HepG2 (cell line): ENCODE data around the gene EBF4. TPM values are rescaled to one million over a fixed set of nuclear protein-coding genes. Genes with fewer than 3 reads are reported as not detected.

Experiments used
- CREM ChIP-seq, 2 experiments: sonication (generic) in 1 of 2; formaldehyde crosslinking in 1 of 2; IDR thresholded peaks; 2 replicates each; pipeline versions ENCODE4 v1.4.0 to v1.6.1; 2016 to 2020; ENCODE audit warnings: antibody characterized with exemption in 1 of 2, mild to moderate bottlenecking in 1 of 2, missing genetic modification reagents in 1 of 2
- GATAD2A ChIP-seq: IDR thresholded peaks from 2 replicates; pipeline ENCODE4 v1.6.1; 2016
- HMG20B ChIP-seq: conservative IDR thresholded peaks from 2 replicates; pipeline ENCODE4 v1.6.1; 2016; ENCODE audit warnings: missing genetic modification reagents, missing compliant biosample characterization
- JUNB ChIP-seq: sonication (generic); formaldehyde crosslinking; IDR thresholded peaks from 2 replicates; pipeline ENCODE4 v1.8.0; 2022; ENCODE audit warnings: missing genetic modification reagents, mild to moderate bottlenecking, borderline replicate concordance
- KDM6A ChIP-seq: IDR thresholded peaks from 2 replicates; pipeline ENCODE4 v1.6.1; 2016; ENCODE audit warnings: low read depth
- NFRKB ChIP-seq: fragments of 450-650 bp; IDR thresholded peaks from 2 replicates; pipeline ENCODE4 v1.6.1; 2017
- SMAD3 ChIP-seq: sonication (generic); formaldehyde crosslinking; IDR thresholded peaks from 2 replicates; pipeline ENCODE4 v1.4.0; 2020; ENCODE audit warnings: missing genetic modification reagents
- SMAD9 ChIP-seq: sonication (generic); formaldehyde crosslinking; IDR thresholded peaks from 2 replicates; pipeline ENCODE4 v1.5.1; 2020; ENCODE audit warnings: mild to moderate bottlenecking, missing genetic modification reagents
- SP140L ChIP-seq: sonication (generic); formaldehyde crosslinking; IDR thresholded peaks from 2 replicates; pipeline ENCODE4 v1.4.0; 2020; ENCODE audit warnings: missing genetic modification reagents, borderline replicate concordance
- SRF ChIP-seq: IDR thresholded peaks from 2 replicates; pipeline ENCODE4 v1.6.1; 2011; ENCODE audit warnings: mild to moderate bottlenecking, low read depth, low read length, moderate library complexity
- TBL1XR1 ChIP-seq: fragments of 150-350 bp; IDR thresholded peaks from 2 replicates; pipeline ENCODE4 v1.6.1; 2014; ENCODE audit warnings: borderline replicate concordance, low read length; ENCODE audit not compliant: partially characterized antibody
- ZBTB7B ChIP-seq: sonication (generic); formaldehyde crosslinking; IDR thresholded peaks from 2 replicates; pipeline ENCODE4 v1.4.0; 2020; ENCODE audit warnings: missing genetic modification reagents
- ZC3H13 ChIP-seq: sonication (generic); formaldehyde crosslinking; IDR thresholded peaks from 2 replicates; pipeline ENCODE4 v1.8.1; 2023; ENCODE audit warnings: mild to moderate bottlenecking, missing genetic modification reagents, moderate library complexity
- ZNF333 ChIP-seq: sonication (generic); formaldehyde crosslinking; IDR thresholded peaks from 2 replicates; pipeline ENCODE4 v1.4.0; 2020; ENCODE audit warnings: mild to moderate bottlenecking, missing genetic modification reagents, borderline replicate concordance
- ZNF546 ChIP-seq: sonication (generic); formaldehyde crosslinking; conservative IDR thresholded peaks from 2 replicates; pipeline ENCODE4 v1.8.1; 2023; ENCODE audit warnings: mild to moderate bottlenecking, missing genetic modification reagents
- ZNF577 ChIP-seq: sonication (generic); formaldehyde crosslinking; IDR thresholded peaks from 2 replicates; pipeline ENCODE4 v1.4.0; 2020; ENCODE audit warnings: mild to moderate bottlenecking, low read depth, missing genetic modification reagents, borderline replicate concordance
- ZNF768 ChIP-seq: sonication (generic); formaldehyde crosslinking; IDR thresholded peaks from 2 replicates; pipeline ENCODE4 v1.4.0; 2020; ENCODE audit warnings: missing genetic modification reagents
- ZNF777 ChIP-seq: sonication (generic); formaldehyde crosslinking; IDR thresholded peaks from 2 replicates; pipeline ENCODE4 v1.4.0; 2020; ENCODE audit warnings: missing genetic modification reagents
- polyA plus RNA-seq, 8 experiments: library from polyadenylated mRNA; depleted of rRNA in 3 of 8; stranded (reverse) in 7 of 8; unstranded in 1 of 8; fragments of >200 nt; fragmentation: Illumina TruSeq in 4 of 8; extraction: Trizol in 4 of 8; gene quantifications; 2 replicates each; pipeline versions ENCODE4 v1.2.1 to v1.2.3, GENCODE V29; 2011 to 2016; ENCODE audit warnings: low read depth in 4 of 8, missing spikeins in 1 of 8, mixed read lengths in 1 of 8; ENCODE audit not compliant: insufficient read depth in 1 of 8
- total RNA-seq, 5 experiments: library from RNA; depleted of rRNA; stranded (reverse); fragments of >200 nt; fragmentation: Illumina TruSeq; extraction: Trizol; gene quantifications; 2 replicates each; pipeline ENCODE4 v1.2.3, GENCODE V29; 2016; ENCODE audit warnings: low read depth in 1 of 5
- TF ChIP-seq, protein P1 (sequence below): sonication (generic); formaldehyde crosslinking; IDR thresholded peaks from 2 replicates; pipeline ENCODE4 v1.5.0; 2020; ENCODE audit warnings: missing genetic modification reagents
- TF ChIP-seq, protein P2 (sequence below): sonication (generic); formaldehyde crosslinking; IDR thresholded peaks from 2 replicates; pipeline ENCODE4 v1.5.1; 2020; ENCODE audit warnings: mild to moderate bottlenecking, missing genetic modification reagents, borderline replicate concordance
- TF ChIP-seq, protein P3 (sequence below): sonication (generic); formaldehyde crosslinking; IDR thresholded peaks from 2 replicates; pipeline ENCODE4 v1.8.1; 2023; ENCODE audit warnings: mild to moderate bottlenecking, moderate library complexity, missing genetic modification reagents

Gene EBF4
- total and polyA plus RNA-seq, 2 of the 13 experiments (the other 11 are each of a cell fraction or from before 2014, with no cell fraction given), result 0.84 to 2.2 TPM

DNA sequence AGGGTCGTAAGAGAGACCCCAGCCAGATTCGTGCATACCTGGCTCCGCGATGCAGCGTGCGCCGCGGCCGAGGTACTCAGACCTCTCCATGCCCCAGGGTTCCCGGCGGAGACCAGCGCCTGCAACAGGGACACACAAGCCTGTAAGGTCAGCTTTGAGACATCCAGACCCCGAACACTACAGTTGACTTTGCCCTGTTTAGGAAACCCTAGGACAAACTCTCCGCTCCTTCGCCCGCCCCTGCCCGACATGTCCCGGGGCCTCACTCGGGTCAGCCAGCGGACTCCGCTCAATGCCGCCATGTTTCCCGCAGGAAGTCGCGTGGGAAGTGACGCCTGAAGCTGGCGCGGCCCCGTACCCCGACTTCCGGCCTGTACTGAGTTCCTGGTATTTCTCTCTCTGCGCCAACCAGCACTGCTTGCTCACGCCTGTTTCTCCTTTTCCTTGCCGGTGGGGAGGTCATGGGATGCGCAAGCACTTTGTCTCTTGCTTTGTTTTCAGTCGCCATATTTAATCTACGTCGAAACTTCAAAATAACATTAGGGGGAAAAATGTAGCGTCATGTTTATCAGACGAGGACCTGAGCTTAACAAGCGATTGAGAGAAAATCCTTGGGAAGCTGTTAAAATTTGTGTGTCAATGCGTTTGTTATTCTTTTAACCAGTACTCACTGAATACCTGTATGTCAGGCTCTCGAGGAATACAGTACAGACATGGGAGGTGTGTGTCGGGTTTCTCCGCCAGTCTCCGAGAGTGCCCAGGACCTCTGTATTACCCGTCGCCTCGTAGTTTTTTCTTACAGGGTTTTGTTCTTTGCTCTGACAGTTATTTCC is 28.5 kb upstream of the EBF4 start, which contains the start of gene IDH3B (continued):
- TF ChIP-seq, protein P1, sequence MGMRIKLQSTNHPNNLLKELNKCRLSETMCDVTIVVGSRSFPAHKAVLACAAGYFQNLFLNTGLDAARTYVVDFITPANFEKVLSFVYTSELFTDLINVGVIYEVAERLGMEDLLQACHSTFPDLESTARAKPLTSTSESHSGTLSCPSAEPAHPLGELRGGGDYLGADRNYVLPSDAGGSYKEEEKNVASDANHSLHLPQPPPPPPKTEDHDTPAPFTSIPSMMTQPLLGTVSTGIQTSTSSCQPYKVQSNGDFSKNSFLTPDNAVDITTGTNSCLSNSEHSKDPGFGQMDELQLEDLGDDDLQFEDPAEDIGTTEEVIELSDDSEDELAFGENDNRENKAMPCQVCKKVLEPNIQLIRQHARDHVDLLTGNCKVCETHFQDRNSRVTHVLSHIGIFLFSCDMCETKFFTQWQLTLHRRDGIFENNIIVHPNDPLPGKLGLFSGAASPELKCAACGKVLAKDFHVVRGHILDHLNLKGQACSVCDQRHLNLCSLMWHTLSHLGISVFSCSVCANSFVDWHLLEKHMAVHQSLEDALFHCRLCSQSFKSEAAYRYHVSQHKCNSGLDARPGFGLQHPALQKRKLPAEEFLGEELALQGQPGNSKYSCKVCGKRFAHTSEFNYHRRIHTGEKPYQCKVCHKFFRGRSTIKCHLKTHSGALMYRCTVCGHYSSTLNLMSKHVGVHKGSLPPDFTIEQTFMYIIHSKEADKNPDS, result no peak
- TF ChIP-seq SP140L (CRISPR knock-in tag) (peak; percentile 81; the same call in 1 of the 2 replicates), SMAD9 (CRISPR knock-in tag) (peak; percentile 89), NFRKB (peak; percentile 87), ZNF546 (CRISPR knock-in tag) (no peak; the same call in 1 of the 2 replicates), TBL1XR1 (peak; percentile 85), ZC3H13 (CRISPR knock-in tag) (peak; percentile 45; the same call in 1 of the 2 replicates), SMAD3 (peak; percentile 98), ZBTB7B (peak; percentile 79; the same call in 1 of the 2 replicates), GATAD2A (CRISPR knock-in tag) (peak; percentile 70), SRF (peak; percentile 89), ZNF577 (CRISPR knock-in tag) (peak; percentile 30; the same call in 1 of the 2 replicates), ZNF333 (CRISPR knock-in tag) (no peak), HMG20B (CRISPR knock-in tag) (no peak; the same call in 1 of the 2 replicates), CREM (IDR thresholded peaks at IDR 0.05) (peak; percentile 100), CREM (CRISPR knock-in tag; IDR thresholded peaks at IDR 0.05) (peak; percentile 97), JUNB (CRISPR knock-in tag) (no peak), ZNF768 (CRISPR knock-in tag) (peak; percentile 83), KDM6A (no peak), ZNF777 (peak; percentile 74; the same call in 1 of the 2 replicates)
- TF ChIP-seq, protein P2, sequence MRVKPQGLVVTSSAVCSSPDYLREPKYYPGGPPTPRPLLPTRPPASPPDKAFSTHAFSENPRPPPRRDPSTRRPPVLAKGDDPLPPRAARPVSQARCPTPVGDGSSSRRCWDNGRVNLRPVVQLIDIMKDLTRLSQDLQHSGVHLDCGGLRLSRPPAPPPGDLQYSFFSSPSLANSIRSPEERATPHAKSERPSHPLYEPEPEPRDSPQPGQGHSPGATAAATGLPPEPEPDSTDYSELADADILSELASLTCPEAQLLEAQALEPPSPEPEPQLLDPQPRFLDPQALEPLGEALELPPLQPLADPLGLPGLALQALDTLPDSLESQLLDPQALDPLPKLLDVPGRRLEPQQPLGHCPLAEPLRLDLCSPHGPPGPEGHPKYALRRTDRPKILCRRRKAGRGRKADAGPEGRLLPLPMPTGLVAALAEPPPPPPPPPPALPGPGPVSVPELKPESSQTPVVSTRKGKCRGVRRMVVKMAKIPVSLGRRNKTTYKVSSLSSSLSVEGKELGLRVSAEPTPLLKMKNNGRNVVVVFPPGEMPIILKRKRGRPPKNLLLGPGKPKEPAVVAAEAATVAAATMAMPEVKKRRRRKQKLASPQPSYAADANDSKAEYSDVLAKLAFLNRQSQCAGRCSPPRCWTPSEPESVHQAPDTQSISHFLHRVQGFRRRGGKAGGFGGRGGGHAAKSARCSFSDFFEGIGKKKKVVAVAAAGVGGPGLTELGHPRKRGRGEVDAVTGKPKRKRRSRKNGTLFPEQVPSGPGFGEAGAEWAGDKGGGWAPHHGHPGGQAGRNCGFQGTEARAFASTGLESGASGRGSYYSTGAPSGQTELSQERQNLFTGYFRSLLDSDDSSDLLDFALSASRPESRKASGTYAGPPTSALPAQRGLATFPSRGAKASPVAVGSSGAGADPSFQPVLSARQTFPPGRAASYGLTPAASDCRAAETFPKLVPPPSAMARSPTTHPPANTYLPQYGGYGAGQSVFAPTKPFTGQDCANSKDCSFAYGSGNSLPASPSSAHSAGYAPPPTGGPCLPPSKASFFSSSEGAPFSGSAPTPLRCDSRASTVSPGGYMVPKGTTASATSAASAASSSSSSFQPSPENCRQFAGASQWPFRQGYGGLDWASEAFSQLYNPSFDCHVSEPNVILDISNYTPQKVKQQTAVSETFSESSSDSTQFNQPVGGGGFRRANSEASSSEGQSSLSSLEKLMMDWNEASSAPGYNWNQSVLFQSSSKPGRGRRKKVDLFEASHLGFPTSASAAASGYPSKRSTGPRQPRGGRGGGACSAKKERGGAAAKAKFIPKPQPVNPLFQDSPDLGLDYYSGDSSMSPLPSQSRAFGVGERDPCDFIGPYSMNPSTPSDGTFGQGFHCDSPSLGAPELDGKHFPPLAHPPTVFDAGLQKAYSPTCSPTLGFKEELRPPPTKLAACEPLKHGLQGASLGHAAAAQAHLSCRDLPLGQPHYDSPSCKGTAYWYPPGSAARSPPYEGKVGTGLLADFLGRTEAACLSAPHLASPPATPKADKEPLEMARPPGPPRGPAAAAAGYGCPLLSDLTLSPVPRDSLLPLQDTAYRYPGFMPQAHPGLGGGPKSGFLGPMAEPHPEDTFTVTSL (CRISPR knock-in tag), result 0 out of 2 replicates have a peak, but pooled peaks have one; percentile 18
- TF ChIP-seq, protein P3, sequence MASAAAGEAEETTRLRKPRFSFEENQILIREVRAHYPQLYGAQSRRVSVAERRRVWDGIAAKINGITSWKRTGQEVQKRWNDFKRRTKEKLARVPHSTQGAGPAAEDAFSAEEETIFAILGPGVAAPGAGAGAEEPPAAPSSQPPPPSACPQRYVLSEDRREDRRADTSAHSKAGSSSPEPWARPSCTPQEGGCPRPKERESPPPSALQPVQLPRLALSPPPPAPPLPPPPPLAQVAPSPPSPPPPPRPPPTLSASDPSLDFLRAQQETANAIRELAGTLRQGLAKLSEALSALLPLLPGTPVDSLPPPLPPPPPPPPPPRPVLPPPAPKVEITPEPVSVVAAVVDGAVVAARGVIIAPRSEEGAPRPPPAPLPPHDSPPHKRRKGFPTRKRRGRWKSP (CRISPR knock-in tag), result peak; percentile 80
